Gastrocnemius medialis (tissue), 4 donors: ENCODE measurements around the gene CHST2. TPM values are rescaled to one million over a fixed set of nuclear protein-coding genes. Genes with fewer than 3 reads are reported as not detected.

Source experiments
- ATAC-seq, 2 donors: fragments of 150-250 bp; one replicate each; pipeline ENCODE4 v1.9.1; 2016
- DNase-seq, 2 donors: peaks; one replicate each; pipeline ENCODE4 v3.0.0-alpha.2; 2019
- H3K27ac ChIP-seq, 4 donors: fragments of 200-600 bp; sonication (generic); 1 replicate in 1 of 4; 2 replicates in 3 of 4; pipeline ENCODE4 v1.5.1; 2016 to 2018; ENCODE audit warnings: mild to moderate bottlenecking in 2 of 4, moderate library complexity in 1 of 4
- H3K27me3 ChIP-seq, 3 donors: fragments of 200-600 bp; sonication (generic) in 2 of 3; 1 replicate in 1 of 3; 2 replicates in 2 of 3; pipeline versions ENCODE4 v1.5.1 to v1.6.0; 2016 to 2019; ENCODE audit warnings: mild to moderate bottlenecking in 1 of 3, moderate library complexity in 1 of 3
- H3K36me3 ChIP-seq, 2 donors: fragments of 200-600 bp; sonication (generic) in 1 of 2; one replicate each; pipeline ENCODE4 v1.5.1; 2017 to 2018
- H3K4me1 ChIP-seq, 2 donors: fragments of 200-600 bp; sonication (generic) in 1 of 2; one replicate each; pipeline ENCODE4 v1.5.1; 2016 to 2017; ENCODE audit warnings: mild to moderate bottlenecking in 2 of 2
- H3K4me3 ChIP-seq, 4 donors: fragments of 200-600 bp; sonication (generic) in 3 of 4; 1 replicate in 1 of 4; 2 replicates in 3 of 4; pipeline ENCODE4 v1.5.1; 2016 to 2019; ENCODE audit warnings: mild to moderate bottlenecking in 2 of 4
- H3K9me3 ChIP-seq, 3 donors: fragments of 200-600 bp; sonication (generic) in 2 of 3; 1 replicate in 1 of 3; 2 replicates in 2 of 3; pipeline ENCODE4 v1.5.1; 2016 to 2019
- POLR2A ChIP-seq, 2 donors: fragments of 450-650 bp; IDR thresholded peaks; one replicate each; pipeline ENCODE4 v1.6.1; 2017; ENCODE audit warnings: antibody characterized with exemption in 2 of 2, mild to moderate bottlenecking in 2 of 2, moderate library complexity in 2 of 2
- in situ Hi-C, 4 donors: fragments of 200-750 bp; cut with MboI; loops; one replicate each; pipeline versions ENCODE4 v1.15.0 to v1.8.0; 2017; ENCODE audit warnings: low sequenced_read_pairs in 4 of 4
- intact Hi-C: fragments of 100-400 bp; cut with DNase I; formaldehyde crosslinking; loops from one replicate; pipeline ENCODE4 v1.15.1; 2023; ENCODE audit warnings: low total_unique reads
- total RNA-seq, 4 donors: library from RNA; depleted of rRNA; stranded (reverse); fragments of >200 nt; gene quantifications; one replicate each; pipeline versions ENCODE4 v1.1.0 to v1.2.3, GENCODE V29; 2016
- TF ChIP-seq, protein P1 (sequence below), 5 experiments: fragments of 450-650 bp in 3 of 5; fragments of 200-600 bp in 2 of 5; sonication (generic) in 2 of 5; IDR thresholded peaks in 4 of 5; conservative IDR thresholded peaks in 1 of 5; 1 replicate in 4 of 5; 2 replicates in 1 of 5; pipeline ENCODE4 v1.5.1; 2016 to 2019; ENCODE audit warnings: antibody characterized with exemption in 5 of 5, mild to moderate bottlenecking in 3 of 5, moderate library complexity in 3 of 5

The CHST2 gene
- total RNA-seq, 4 donors from 2014 or later: 0.41 to 2.9 (median 1.8) TPM

DNA sequence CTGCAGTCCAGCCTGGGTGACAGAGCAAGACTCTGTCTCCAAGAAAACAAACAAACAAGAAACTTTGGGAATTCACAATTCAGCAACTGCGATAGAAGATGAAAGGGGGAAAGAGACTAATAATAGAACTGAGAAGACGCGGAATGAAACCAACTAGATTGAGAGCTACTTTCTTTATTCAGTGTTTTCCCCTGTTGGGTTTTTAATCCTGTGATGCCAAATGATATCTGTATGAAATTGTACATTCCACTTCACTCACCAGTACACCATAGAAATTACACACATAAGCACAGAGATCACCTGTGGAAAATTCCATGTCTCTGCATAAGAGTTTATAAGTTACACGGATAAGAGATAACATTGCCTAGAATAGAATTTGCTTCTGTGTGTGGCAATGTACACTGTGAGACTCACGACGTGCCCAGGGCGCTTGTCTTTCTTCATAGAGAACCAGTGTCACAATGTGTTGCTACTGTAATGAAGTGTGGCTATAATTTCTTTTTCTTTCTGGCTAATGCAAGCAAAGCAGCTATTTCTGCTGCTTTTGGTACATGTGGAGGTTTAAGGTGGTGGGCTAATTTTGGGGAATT lies 17.7 kb upstream of the CHST2 start:
- no peaks in the 10 kb centered on the region for H3K9me3 ChIP-seq
- DNase-seq: no peak
- in situ Hi-C loops: no loop called here
- no peaks in the 10 kb centered on the region for H3K36me3 ChIP-seq
- no peak overlapping the region for H3K4me3 ChIP-seq
- H3K27me3 ChIP-seq: no peaks in the 10 kb centered on the region
- intact Hi-C loops: no loop called here
- no peaks in the 10 kb centered on the region for H3K4me1 ChIP-seq
- H3K27ac ChIP-seq: no peak overlapping the region
- ATAC-seq: no peak
- TF ChIP-seq, protein P1, sequence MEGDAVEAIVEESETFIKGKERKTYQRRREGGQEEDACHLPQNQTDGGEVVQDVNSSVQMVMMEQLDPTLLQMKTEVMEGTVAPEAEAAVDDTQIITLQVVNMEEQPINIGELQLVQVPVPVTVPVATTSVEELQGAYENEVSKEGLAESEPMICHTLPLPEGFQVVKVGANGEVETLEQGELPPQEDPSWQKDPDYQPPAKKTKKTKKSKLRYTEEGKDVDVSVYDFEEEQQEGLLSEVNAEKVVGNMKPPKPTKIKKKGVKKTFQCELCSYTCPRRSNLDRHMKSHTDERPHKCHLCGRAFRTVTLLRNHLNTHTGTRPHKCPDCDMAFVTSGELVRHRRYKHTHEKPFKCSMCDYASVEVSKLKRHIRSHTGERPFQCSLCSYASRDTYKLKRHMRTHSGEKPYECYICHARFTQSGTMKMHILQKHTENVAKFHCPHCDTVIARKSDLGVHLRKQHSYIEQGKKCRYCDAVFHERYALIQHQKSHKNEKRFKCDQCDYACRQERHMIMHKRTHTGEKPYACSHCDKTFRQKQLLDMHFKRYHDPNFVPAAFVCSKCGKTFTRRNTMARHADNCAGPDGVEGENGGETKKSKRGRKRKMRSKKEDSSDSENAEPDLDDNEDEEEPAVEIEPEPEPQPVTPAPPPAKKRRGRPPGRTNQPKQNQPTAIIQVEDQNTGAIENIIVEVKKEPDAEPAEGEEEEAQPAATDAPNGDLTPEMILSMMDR (IDR thresholded peaks at IDR 0.05 in 4 of 5, conservative IDR thresholded peaks at IDR 0.05 in 1 of 5): no peak
- TF ChIP-seq POLR2A (IDR thresholded peaks at IDR 0.05): no peak

DNA sequence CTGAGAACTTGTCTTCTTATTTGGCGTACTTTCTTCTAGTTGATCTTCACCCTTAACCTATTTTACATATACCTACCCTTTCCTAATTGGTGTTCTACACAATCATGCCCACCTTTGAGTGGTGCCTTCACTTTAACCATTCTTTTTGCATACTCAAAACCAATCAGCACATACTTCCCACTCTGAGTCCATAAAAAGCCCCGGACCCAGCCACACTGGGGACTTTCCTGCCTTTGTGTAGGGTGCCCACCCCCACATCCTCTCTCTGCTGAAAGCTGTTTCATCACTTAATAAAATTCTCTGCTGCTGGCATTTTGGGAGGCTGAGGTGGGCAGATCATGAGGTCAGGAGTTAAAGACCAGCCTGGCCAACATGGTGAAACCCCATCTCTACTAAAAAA lies 15.9 kb upstream of the CHST2 start:
- Histone ChIP-seq H3K4me1 (no peaks in the 10 kb centered on the region), H3K27me3 (no peaks in the 10 kb centered on the region), H3K36me3 (no peaks in the 10 kb centered on the region), H3K9me3 (no peaks in the 10 kb centered on the region), H3K27ac (no peak overlapping the region), H3K4me3 (no peak overlapping the region)
- ATAC-seq (no peak), DNase-seq (no peak)
- in situ Hi-C loops: no loop called here
- intact Hi-C loops: no loop called here
- TF ChIP-seq, protein P1 (IDR thresholded peaks at IDR 0.05 in 4 of 5, conservative IDR thresholded peaks at IDR 0.05 in 1 of 5): no peak
- no peak for TF ChIP-seq POLR2A (IDR thresholded peaks at IDR 0.05)

DNA sequence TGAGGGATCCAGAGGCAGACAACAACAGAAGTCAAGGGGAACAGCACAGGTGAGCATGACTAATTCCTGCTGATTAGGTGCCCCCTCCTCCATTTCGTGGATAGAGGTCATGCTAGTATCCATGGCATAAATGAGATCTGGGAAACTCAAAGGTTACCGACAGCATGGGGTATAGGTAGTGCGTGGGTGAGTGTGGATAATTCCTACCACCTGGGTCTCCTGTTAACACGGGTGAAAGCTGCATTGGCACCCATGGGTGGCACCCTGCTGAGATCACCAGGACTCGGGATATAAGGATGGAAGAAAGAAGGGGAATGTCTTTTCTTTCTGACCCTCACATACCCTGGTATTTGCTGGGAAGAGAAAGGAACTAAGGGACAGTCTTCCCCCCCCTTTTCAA lies 14.4 kb upstream of the CHST2 start:
- DNase-seq (no peak), ATAC-seq (no peak)
- no peaks in the 10 kb centered on the region for H3K27me3 ChIP-seq
- no peak for TF ChIP-seq POLR2A (IDR thresholded peaks at IDR 0.05)
- TF ChIP-seq, protein P1 (IDR thresholded peaks at IDR 0.05 in 4 of 5, conservative IDR thresholded peaks at IDR 0.05 in 1 of 5): no peak
- no peaks in the 10 kb centered on the region for H3K9me3 ChIP-seq
- intact Hi-C loops (no loop called here), in situ Hi-C loops (no loop called here)
- no peak overlapping the region for H3K4me3 ChIP-seq
- H3K4me1 ChIP-seq: no peaks in the 10 kb centered on the region
- no peaks in the 10 kb centered on the region for H3K36me3 ChIP-seq
- H3K27ac ChIP-seq: no peak overlapping the region

DNA sequence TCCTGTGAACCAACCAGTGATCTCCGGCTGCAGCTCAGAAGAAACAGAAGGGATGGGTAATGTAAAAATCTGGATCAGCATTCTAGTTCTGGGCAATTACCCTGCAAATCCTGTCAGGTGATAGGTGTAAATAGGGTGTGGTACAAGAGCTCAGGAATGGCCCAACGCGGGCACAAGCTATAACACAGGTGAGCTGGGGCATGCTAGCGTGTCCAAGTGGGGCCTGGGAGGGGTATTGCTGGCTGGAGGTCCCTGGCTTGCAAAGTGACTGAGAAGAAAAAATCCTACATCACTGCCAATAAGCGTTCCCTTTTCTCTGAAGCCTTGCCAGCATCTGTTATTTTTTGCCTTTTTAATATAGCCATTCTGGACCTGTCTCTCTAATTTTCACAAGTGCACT lies 9.7 kb upstream of the CHST2 start:
- DNase-seq (no peak), ATAC-seq (no peak)
- in situ Hi-C loops: no loop called here
- Histone ChIP-seq H3K27me3 (no peaks in the 10 kb centered on the region), H3K27ac (no peak overlapping the region), H3K4me1 (no peaks in the 10 kb centered on the region), H3K9me3 (no peaks in the 10 kb centered on the region), H3K4me3 (no peak overlapping the region), H3K36me3 (no peaks in the 10 kb centered on the region)
- TF ChIP-seq POLR2A (IDR thresholded peaks at IDR 0.05): no peak
- TF ChIP-seq, protein P1 (IDR thresholded peaks at IDR 0.05 in 4 of 5, conservative IDR thresholded peaks at IDR 0.05 in 1 of 5): no peak
- intact Hi-C loops: no loop called here

DNA sequence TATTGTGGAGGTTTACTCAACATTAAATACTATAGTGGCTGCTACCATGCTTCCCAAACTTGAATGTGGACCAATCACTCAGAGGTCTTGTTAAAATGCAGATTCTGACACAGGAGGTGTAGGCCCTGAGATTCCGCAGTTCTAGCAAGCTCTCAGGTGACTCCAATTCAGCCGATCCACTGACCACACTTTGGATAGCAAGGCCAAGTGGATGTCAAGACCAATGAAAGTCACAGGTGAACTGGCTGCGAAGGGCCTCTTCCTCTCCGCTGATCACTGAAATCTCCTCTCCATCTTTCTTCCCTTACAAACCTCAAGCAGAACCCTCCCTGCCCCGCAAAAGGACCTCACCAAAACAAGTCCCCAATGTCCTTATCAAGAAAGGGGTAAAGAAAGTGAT lies 9.2 kb upstream of the CHST2 start:
- Histone ChIP-seq H3K27me3 (no peaks in the 10 kb centered on the region), H3K4me3 (no peak overlapping the region), H3K4me1 (no peaks in the 10 kb centered on the region), H3K36me3 (no peaks in the 10 kb centered on the region), H3K9me3 (no peaks in the 10 kb centered on the region), H3K27ac (no peak overlapping the region)
- in situ Hi-C loops: no loop called here
- DNase-seq (no peak), ATAC-seq (no peak)
- TF ChIP-seq, protein P1 (IDR thresholded peaks at IDR 0.05 in 4 of 5, conservative IDR thresholded peaks at IDR 0.05 in 1 of 5): no peak
- no peak for TF ChIP-seq POLR2A (IDR thresholded peaks at IDR 0.05)
- intact Hi-C loops: no loop called here
